GM12878 (cell line): ENCODE measurements around the gene PCDHA1. TPM values are rescaled to one million over a fixed set of nuclear protein-coding genes. Genes with fewer than 3 reads are reported as not detected.

Experiments used
- ATAC-seq: fragments of 200-7000 bp; cut with Tn5 transposase; 3 replicates; pipeline ENCODE4 v1.9.1; 2020; ENCODE audit warnings: mild to moderate bottlenecking, moderate library complexity
- BruUV-seq: library from RNA; stranded (reverse); fragments of 400-500 nt; replicated peaks from 2 replicates; lab custom pipeline; 2021; lab: Mats Ljungman, UMichigan
- CTCF ChIA-PET: fragments of 300-600 bp; sonication (Branson Sonifier 250); formaldehyde crosslinking; extraction: SDS; loops from one replicate; lab custom pipeline; 2021; ENCODE audit warnings: inconsistent platforms; lab: Yijun Ruan, JAX
- POLR2A ChIA-PET: fragments of 350-600 bp; formaldehyde crosslinking; extraction: SDS; loops from one replicate; lab custom pipeline; 2021; ENCODE audit warnings: inconsistent platforms; lab: Charles Lee
- RAD21 ChIA-PET: fragments of 300-600 bp; sonication (Branson Sonifier 250); formaldehyde crosslinking; loops from one replicate; lab custom pipeline; 2023; ENCODE audit warnings: antibody characterized with exemption; ENCODE audit not compliant: unreplicated experiment; lab: Charles Lee
- SMC1A ChIA-PET: fragments of 300-600 bp; sonication (Branson Sonifier 250); formaldehyde crosslinking; loops from one replicate; lab custom pipeline; 2023; ENCODE audit not compliant: unreplicated experiment, uncharacterized antibody; lab: Charles Lee
- DNase-seq: peaks from one replicate; pipeline ENCODE4 v3.0.0-alpha.2; 2011; ENCODE audit warnings: low read depth, low spot score
- FAIRE-seq: peaks from 3 replicates; lab custom pipeline; 2011; peaks lifted over from hg19 to GRCh38; lab: Jason Lieb, UNC
- H2AFZ ChIP-seq: 2 replicates; pipeline ENCODE4 v1.6.0; 2011; ENCODE audit warnings: low read depth, low read length, control low read depth; ENCODE audit not compliant: control insufficient read depth
- H3K27ac ChIP-seq: 2 replicates; pipeline ENCODE4 v1.5.1; 2011; ENCODE audit warnings: control low read depth; ENCODE audit not compliant: control insufficient read depth, insufficient read depth
- H3K27me3 ChIP-seq, 2 experiments: replicated peaks in 1 of 2; 2 replicates each; pipeline versions ENCODE4 v1.6.0 to v1.6.1; 2011; ENCODE audit warnings: low read length in 1 of 2; ENCODE audit not compliant: control insufficient read depth in 2 of 2, insufficient read depth in 2 of 2
- H3K36me3 ChIP-seq, 2 experiments: 2 replicates each; pipeline ENCODE4 v1.5.1; 2011; ENCODE audit warnings: low read length in 1 of 2; ENCODE audit not compliant: control insufficient read depth in 2 of 2, insufficient read depth in 2 of 2
- H3K4me1 ChIP-seq: 2 replicates; pipeline ENCODE4 v1.6.1; 2011; ENCODE audit warnings: mild to moderate bottlenecking, low read length, moderate library complexity, mixed read lengths; ENCODE audit not compliant: control insufficient read depth, insufficient read depth
- H3K4me2 ChIP-seq: 2 replicates; pipeline ENCODE4 v1.6.0; 2011; ENCODE audit warnings: control low read depth; ENCODE audit not compliant: control insufficient read depth, insufficient read depth
- H3K4me3 ChIP-seq: fragments of 200-600 bp; sonication (generic); 2 replicates; pipeline ENCODE4 v1.5.1; 2016
- H3K79me2 ChIP-seq: 2 replicates; pipeline ENCODE4 v1.6.0; 2011; ENCODE audit warnings: low read length; ENCODE audit not compliant: control insufficient read depth, insufficient read depth
- H3K9ac ChIP-seq: 2 replicates; pipeline ENCODE4 v1.8.0; 2011; ENCODE audit warnings: low read length, control low read depth, mixed read lengths; ENCODE audit not compliant: control insufficient read depth, insufficient read depth
- H3K9me3 ChIP-seq: replicated peaks from 3 replicates; pipeline ENCODE4 v1.5.1; 2011; ENCODE audit warnings: mild to moderate bottlenecking, low read length; ENCODE audit not compliant: control insufficient read depth, insufficient read depth
- H4K20me1 ChIP-seq: 2 replicates; pipeline ENCODE4 v1.6.0; 2011; ENCODE audit not compliant: control insufficient read depth, insufficient read depth
- BCLAF1 ChIP-seq: fragments of 450-650 bp; IDR thresholded peaks from 2 replicates; pipeline ENCODE4 v1.6.1; 2017; ENCODE audit warnings: antibody characterized with exemption, mild to moderate bottlenecking, moderate library complexity
- CUX1 ChIP-seq: IDR thresholded peaks from 2 replicates; pipeline ENCODE4 v1.6.1; 2012; ENCODE audit warnings: improper control_type of control experiment, low read depth, low read length; ENCODE audit not compliant: insufficient replicate concordance
- EED ChIP-seq: sonication (generic); IDR thresholded peaks from 2 replicates; pipeline ENCODE4 v1.6.1; 2016; ENCODE audit warnings: antibody characterized with exemption, low read depth
- FOXK2 ChIP-seq: fragments of 450-650 bp; IDR thresholded peaks from 2 replicates; pipeline ENCODE4 v1.6.1; 2017; ENCODE audit warnings: mild to moderate bottlenecking, moderate library complexity
- IKZF2 ChIP-seq, 2 experiments: fragments of 450-650 bp; IDR thresholded peaks; 2 replicates each; pipeline ENCODE4 v1.6.1; 2017; ENCODE audit warnings: mild to moderate bottlenecking in 2 of 2, moderate library complexity in 2 of 2
- IRF4 ChIP-seq: IDR thresholded peaks from 2 replicates; pipeline ENCODE4 v1.6.1; 2011; ENCODE audit warnings: low read depth, low read length
- KAT2A ChIP-seq: conservative IDR thresholded peaks from 2 replicates; pipeline ENCODE4 v1.6.1; 2011; ENCODE audit warnings: low read depth, low read length; ENCODE audit not compliant: control insufficient read depth
- MXI1 ChIP-seq: fragments of 150-350 bp; IDR thresholded peaks from 2 replicates; pipeline ENCODE4 v1.6.1; 2011; ENCODE audit warnings: low read depth, mild to moderate bottlenecking, inconsistent platforms, low read length, improper control_type of control experiment
- NFYB ChIP-seq: IDR thresholded peaks from 2 replicates; pipeline ENCODE4 v1.6.1; 2011; ENCODE audit warnings: low read depth, mild to moderate bottlenecking, low read length, improper control_type of control experiment, moderate library complexity; ENCODE audit not compliant: insufficient read depth
- REST ChIP-seq: IDR thresholded peaks from 2 replicates; pipeline ENCODE4 v1.6.1; 2012; ENCODE audit warnings: mild to moderate bottlenecking, low read depth, low read length
- SMAD5 ChIP-seq: IDR thresholded peaks from 2 replicates; pipeline ENCODE4 v1.6.1; 2016; ENCODE audit warnings: antibody characterized with exemption, low read depth
- SPI1 ChIP-seq: IDR thresholded peaks from 2 replicates; pipeline ENCODE4 v1.6.1; 2011; ENCODE audit warnings: low read depth, mild to moderate bottlenecking, low read length, moderate library complexity, borderline replicate concordance; ENCODE audit not compliant: insufficient read depth
- SUPT20H ChIP-seq: IDR thresholded peaks from 2 replicates; pipeline ENCODE4 v1.6.1; 2011; ENCODE audit warnings: low read depth, mild to moderate bottlenecking, low read length, moderate library complexity, borderline replicate concordance; ENCODE audit not compliant: control insufficient read depth
- TCF3 ChIP-seq: IDR thresholded peaks from 2 replicates; pipeline ENCODE4 v1.6.1; 2012; ENCODE audit warnings: low read depth, mild to moderate bottlenecking, low read length, borderline replicate concordance; ENCODE audit not compliant: insufficient read depth
- WGBS: methylation state at CpG from one replicate; pipeline ENCODE4 v1.1.6; 2016; ENCODE audit warnings: low lambda C conversion rate; ENCODE audit not compliant: insufficient replicate concordance, insufficient coverage; ENCODE audit errors: missing lambda C conversion rate; 5-methylcytosine and 5-hydroxymethylcytosine counted together
- in situ Hi-C: fragments of 300-500 bp; cut with MboI; formaldehyde crosslinking; loops from 9 replicates; pipeline ENCODE4 v1.14.3; 2018; ENCODE audit warnings: mixed read lengths
- intact Hi-C: fragments of 100-400 bp; cut with micrococcal nuclease; formaldehyde crosslinking; loops from one replicate; pipeline ENCODE4 v1.14.2; 2022; ENCODE audit not compliant: unreplicated experiment
- polyA plus RNA-seq, 11 experiments: library from polyadenylated mRNA; depleted of rRNA in 4 of 11; unstranded in 6 of 11; stranded (reverse) in 5 of 11; fragments of >200 nt; fragmentation: Nextera tagmentation in 4 of 11; fragmentation: Illumina TruSeq in 1 of 11; extraction: Ambion mirVana in 4 of 11; extraction: Trizol in 1 of 11; gene quantifications; 1 replicate in 1 of 11; 2 replicates in 10 of 11; pipeline versions ENCODE4 v1.2.1 to v1.2.3, GENCODE V29; 2011 to 2016; ENCODE audit warnings: inconsistent platforms in 2 of 11, missing spikeins in 2 of 11, low read depth in 1 of 11
- total RNA-seq, 4 experiments: library from RNA; depleted of rRNA in 3 of 4; stranded (reverse); fragments of >200 nt in 3 of 4; fragmentation: Illumina TruSeq in 1 of 4; extraction: Trizol in 1 of 4; gene quantifications; 2 replicates each; pipeline versions ENCODE4 v1.2.1 to v1.2.3, GENCODE V29; 2013 to 2021

PCDHA1 gene
- total and polyA plus RNA-seq, 10 of the 15 experiments (the other 5 are each of a cell fraction or from before 2014, with no cell fraction given), result 0.03 TPM; not detected in 9

GRCh38 chr5:140927228-140927573 lies 141.3 kb downstream of the PCDHA1 start:
- Histone ChIP-seq H3K4me1 (no peaks in the 10 kb centered on the region), H3K27me3 (no peaks in the 10 kb centered on the region), H3K4me3 (no peak overlapping the region), H2AFZ (no peak overlapping the region), H3K36me3 (no peaks in the 10 kb centered on the region), H3K4me2 (no peak overlapping the region), H3K27ac (no peak overlapping the region), H3K79me2 (no peaks in the 10 kb centered on the region), H3K9me3 (peaks cover 3% of the 10 kb centered on the region; the same call in 2 of the 3 replicates), H4K20me1 (no peaks in the 10 kb centered on the region), H3K9ac (no peak overlapping the region)
- SMC1A ChIA-PET, result no interaction called here
- FAIRE-seq (no peak), DNase-seq (no peak), ATAC-seq (no peak)
- 82% methylated on average over 22 of the region's 26 CpGs for WGBS
- no TSS peak for BruUV-seq
- in situ Hi-C loops (no loop called here), intact Hi-C loops (no loop called here)
- RAD21 ChIA-PET, result no interaction called here
- POLR2A ChIA-PET, result no interaction called here
- CTCF ChIA-PET, result no interaction called here
- no peak for TF ChIP-seq MXI1
- TF ChIP-seq IRF4, result no peak
- no peak for TF ChIP-seq KAT2A
- TF ChIP-seq FOXK2, result no peak
- no peak for TF ChIP-seq TCF3
- no peak for TF ChIP-seq REST
- no peak for TF ChIP-seq BCLAF1
- TF ChIP-seq EED, result no peak
- no peak for TF ChIP-seq SPI1
- no peak for TF ChIP-seq CUX1
- no peak for TF ChIP-seq NFYB
- TF ChIP-seq SMAD5, result no peak
- TF ChIP-seq IKZF2 (IDR thresholded peaks at IDR 0.05), result no peak
- TF ChIP-seq SUPT20H, result no peak
